Measurements from ENCODE around the gene HASPIN.

The HASPIN gene

DNA sequence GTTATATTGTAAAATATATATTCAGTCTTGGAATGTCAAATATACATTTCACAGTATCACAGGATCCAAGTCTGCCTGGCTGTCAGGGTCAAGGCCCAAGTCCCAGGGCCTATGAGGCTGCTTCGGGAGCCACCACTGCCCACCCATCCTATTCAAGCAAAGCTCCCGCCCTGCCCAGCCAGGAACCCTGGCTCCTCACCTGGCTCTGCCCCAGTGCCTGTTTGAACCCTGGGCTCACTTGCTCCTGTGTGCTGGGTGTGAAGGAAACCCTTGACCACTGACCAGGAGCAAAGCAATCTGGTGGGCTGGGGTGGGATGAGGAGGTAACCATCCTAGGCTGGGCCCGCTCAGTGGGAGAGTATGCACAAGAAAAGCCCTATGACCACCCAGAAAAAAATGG is 50.3 kb downstream of the HASPIN start:
- H3K9me3 ChIP-seq (ENCODE audit: control insufficient read depth, low read length), result no peaks in the 10 kb centered on the region
- H3K4me1 ChIP-seq (ENCODE audit: control insufficient read depth, insufficient read depth, low read length), result no peaks in the 10 kb centered on the region
- H3K36me3 ChIP-seq (ENCODE audit: control insufficient read depth, insufficient read depth, low read length), result no peaks in the 10 kb centered on the region
- H3K9ac ChIP-seq (ENCODE audit: low read length), result no peak overlapping the region
- peaks cover 4% of the 10 kb centered on the region for H3K27me3 ChIP-seq (ENCODE audit: control insufficient read depth, insufficient read depth, low read length)
- H3K4me3 ChIP-seq (ENCODE audit: low read length), result no peak overlapping the region
